Posterior cingulate gyrus (tissue), 11 donors: ENCODE measurements around the gene PLOD2.
"Not testable (repeated sequence)": the region's sequence is repeated elsewhere in the genome, so short reads cannot be mapped to it uniquely, and the experiment has no call there.

Experiments
- DNase-seq, 10 donors: peaks; one replicate each; pipeline versions ENCODE4 v3.0.0 to v3.0.0-alpha.2; 2020 to 2021; ENCODE audit warnings: mixed read lengths in 3 of 10
- intact Hi-C: fragments of 100-400 bp; cut with DNase I; formaldehyde crosslinking; loops from one replicate; pipeline ENCODE4 v1.15.1; 2023

PLOD2 gene

GRCh38 chr3:146148468-146148931 is 12.5 kb downstream of the PLOD2 start:
- no peak for DNase-seq
- intact Hi-C loops: no loop called here

DNA sequence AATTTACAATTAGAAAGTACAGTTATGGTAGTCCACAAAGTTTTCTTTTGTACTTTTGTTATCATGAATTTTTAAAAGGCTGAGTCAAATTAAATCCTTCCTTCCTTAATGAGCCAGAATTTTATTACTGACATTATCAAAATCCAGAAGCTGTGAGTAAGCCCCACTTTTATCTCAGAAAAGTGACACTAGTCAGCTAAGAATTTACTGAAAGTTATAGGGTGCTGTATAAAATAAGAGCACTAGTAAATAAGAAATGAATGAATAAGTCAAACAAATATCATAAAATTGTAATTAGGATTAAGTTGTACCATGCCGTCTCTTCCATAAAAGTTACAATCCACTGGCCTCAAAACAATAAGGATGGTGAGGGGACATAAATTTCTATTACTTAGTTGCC is 15.3 kb downstream of the PLOD2 start:
- intact Hi-C loops: no loop called here
- DNase-seq: no peak

- no peak for DNase-seq
- intact Hi-C loops: no loop called here
Observed at GRCh38 chr3:146142757-146143156, 18.2 kb downstream of the PLOD2 start.

GRCh38 chr3:146139586-146140110 is 21.3 kb downstream of the PLOD2 start:
- no peak for DNase-seq
- intact Hi-C loops: no loop called here

GRCh38 chr3:146138902-146139301 is 22.1 kb downstream of the PLOD2 start:
- intact Hi-C loops: no loop called here
- DNase-seq: no peak

GRCh38 chr3:146136647-146137046 is 24.3 kb downstream of the PLOD2 start:
- intact Hi-C loops: no loop called here
- no peak for DNase-seq

GRCh38 chr3:146134348-146135117 is 26.5 kb downstream of the PLOD2 start:
- DNase-seq: no peak
- intact Hi-C loops: no loop called here

DNA sequence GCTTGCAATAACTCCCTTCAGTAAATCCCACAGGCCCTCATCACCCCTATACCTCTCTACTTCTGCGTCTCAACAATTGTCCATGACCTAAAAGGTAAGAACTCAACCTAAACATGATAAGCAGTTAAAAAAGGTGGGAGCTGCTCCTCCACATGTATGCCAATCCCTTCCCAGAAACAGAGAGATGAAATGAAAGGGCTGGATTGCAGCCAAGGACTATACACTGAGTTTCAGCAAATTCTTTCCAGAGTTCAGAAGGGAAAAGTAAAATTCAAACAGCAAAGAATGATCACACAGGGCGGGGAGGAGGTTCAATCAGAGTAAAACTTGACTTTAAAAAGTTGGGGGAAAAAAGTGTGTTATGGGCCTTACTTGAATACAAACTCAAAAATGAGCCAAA is 27.5 kb downstream of the PLOD2 start:
- no peak for DNase-seq
- intact Hi-C loops: no loop called here

DNA sequence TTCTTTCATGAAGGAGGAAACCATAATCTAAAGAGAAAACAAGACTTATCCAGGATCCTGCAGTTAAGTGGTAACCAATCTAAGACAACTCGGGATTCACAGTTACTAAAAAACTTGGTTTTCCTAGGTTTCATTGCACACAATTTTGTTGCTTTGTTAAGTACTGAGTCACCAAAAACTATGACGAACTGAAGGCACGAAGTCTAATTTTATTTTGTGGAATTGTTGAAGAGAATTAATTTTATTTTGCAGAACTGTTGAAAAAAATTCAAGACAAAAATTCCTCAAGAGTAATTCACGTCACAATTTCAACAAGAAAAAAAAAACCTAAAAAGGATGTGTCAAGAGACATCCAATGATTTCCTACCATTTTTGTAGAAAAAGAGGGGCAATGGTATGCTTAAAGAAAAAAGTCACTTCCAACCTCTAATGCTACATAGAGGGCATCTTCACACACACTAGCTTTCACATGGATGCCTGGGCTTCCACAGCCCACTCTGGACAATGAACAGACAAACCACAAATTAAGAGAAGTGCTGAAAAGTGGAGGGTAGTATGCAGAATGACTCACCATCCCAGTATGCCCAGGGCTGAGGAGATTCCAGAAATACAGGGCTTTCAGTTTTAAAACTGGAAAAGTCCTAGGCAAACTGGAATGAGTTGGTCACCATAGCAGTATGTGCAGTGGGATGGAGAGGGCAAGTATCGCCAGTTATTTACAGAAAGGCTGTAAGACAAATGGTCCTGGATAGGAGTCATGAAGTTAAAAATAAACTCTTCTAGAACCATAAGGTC is 29.2 kb downstream of the PLOD2 start:
- DNase-seq: no peak
- intact Hi-C loops: no loop called here

- DNase-seq: no peak
- intact Hi-C loops: no loop called here
Observed at GRCh38 chr3:146130881-146131371, 30.1 kb downstream of the PLOD2 start.

- no peak for DNase-seq
- intact Hi-C loops: no loop called here
Observed at GRCh38 chr3:146129750-146130149, 31.2 kb downstream of the PLOD2 start.

GRCh38 chr3:146128939-146129338 is 32.0 kb downstream of the PLOD2 start:
- DNase-seq: no peak
- intact Hi-C loops: no loop called here

DNA sequence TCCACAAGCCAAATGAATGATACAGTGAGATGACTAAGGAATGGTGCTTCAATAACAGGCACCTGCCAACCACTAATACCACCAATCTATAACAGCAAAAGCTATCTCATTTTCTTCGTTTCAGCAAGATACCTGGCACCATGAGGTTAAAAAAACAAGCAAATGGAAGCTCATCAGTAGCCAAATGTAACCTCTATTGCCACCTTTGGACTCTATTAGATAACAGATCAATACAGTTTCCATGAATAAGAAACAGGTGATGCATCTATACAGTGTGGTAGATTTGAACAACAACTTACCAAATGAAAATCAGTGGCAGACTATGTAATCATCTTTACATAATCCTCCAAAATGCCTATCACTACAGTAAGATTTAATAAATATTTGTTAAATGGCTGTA is 32.8 kb downstream of the PLOD2 start:
- intact Hi-C loops: no loop called here
- no peak for DNase-seq

- DNase-seq: no peak
- intact Hi-C loops: no loop called here
Observed at GRCh38 chr3:146125951-146126350, 35.0 kb downstream of the PLOD2 start.

DNA sequence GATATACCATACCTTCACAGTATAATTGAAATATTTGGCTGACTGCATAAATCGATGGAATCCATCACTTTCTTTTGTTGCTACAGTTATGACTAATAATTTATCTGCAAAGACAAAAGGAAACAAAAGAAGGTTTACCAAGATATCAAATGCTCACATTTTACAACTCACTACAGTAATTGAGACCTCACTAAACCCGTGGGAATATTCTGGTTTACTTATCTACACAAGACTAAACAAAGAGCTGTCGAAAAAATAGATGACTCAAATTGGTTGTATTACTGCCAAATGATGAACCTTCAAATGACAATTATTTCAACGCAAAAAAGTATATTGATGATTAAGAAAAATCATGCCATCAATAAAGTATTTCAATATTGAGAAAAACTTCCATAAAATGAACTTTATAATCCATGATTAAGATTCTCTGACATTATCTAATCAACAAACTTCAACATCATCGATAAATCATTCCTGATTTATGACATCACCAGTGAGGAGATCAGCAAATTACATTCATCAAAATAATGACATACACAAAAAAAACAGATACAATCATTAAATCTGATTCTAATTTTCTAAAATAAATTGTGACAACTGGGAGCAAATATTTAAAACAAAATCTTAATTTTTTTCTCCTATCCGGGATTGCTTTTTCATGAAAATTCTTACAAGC is 36.7 kb downstream of the PLOD2 start:
- no peak for DNase-seq
- intact Hi-C loops: no loop called here

DNA sequence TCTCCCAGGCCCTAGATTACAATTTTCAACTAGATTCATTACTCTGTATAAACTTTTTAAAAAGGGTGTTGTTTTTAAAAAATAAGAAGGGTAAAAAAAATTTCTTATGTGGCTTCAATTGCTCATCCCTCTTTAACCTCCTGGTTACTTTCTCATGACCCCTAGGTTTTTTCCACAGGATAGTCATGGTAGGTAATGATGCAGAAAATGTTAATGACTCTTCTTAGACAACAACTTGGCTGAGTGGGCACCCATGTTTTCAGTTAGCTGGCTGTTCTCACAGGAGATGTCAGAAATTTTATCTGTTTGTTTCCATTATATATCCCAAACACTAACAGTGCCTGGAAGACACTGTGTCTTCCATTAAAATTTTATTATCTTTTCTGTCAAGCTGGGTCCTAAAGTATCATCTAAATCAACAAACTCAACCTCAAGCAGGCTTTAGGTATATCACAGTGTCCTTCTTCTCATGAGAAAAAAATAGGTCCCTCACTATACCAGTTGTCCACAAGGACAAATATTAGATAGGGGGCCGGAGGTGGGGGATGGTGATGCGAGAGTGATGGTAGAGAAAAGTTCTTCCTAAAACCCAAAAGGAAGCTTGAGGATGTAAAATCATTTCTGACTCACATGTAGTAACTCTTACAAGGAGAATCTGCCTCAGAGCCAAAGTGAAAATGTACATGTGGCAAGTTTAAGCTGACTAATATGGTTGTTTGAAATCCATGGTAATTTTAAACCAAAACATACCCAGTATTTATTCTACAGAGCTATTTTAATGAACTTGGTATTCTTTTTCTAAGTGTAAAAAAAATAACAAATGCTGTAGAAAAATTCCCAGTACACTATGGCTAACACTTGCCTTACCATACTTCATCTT is 43.3 kb downstream of the PLOD2 start:
- DNase-seq: no peak
- intact Hi-C loops: no loop called here

DNA sequence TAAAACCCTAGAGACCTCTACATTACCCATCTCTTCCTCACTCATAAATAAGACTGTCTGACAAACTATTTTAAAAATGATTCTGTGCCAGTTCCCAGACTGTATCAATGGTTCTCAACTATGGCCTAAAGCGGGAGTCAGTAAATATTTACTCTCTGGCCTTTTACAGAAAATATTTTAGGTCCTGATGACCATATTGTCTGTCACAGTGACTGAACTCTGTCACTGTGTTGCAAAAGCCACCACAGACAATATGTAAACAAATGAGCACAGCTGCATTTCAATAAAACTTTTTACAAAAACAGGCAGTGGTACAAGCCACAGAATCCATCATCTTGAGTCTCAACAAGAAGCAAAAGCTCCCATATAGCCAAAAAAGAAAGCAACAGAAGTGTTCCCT is 45.4 kb downstream of the PLOD2 start:
- DNase-seq: no peak
- intact Hi-C loops: no loop called here

DNA sequence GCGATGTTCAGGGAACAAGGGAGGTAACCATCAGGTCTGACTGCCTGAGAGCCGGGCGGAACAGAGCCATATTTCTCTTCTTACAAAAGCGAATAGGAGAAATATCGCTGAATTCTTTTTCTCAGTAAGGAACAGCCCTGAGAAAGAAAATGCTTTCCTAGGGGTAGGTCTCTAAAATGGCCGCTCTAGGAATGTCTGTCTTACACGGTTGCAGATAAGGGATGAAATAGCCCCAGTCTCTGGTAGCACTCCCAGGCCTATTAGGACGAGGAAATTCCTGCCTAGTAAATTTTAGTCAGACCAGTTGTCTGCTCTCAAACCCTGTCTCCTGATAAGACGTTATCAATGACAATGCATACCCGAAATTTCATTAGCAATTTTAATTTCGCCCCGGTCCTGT is 47.2 kb downstream of the PLOD2 start:
- DNase-seq, intact Hi-C loops: not testable (repeated sequence)

DNA sequence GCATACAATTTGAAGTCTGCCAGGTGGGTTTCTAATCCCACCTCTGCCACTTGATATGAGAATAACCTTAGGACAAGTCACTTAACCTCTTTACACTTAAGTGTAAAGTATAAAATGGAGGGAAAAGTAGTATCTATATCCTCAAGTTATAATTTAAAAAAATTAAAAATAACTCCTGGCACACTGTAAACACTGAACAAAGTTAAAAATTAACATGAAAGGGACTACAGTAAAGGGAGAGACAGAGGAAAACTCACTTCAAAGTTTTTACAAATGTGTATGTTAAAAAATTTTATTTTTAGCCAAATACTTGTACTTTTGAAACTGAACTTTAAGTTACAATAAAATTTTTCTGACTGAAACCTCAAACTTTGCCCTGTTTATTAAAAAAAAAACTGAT is 49.6 kb downstream of the PLOD2 start:
- intact Hi-C loops: no loop called here
- no peak for DNase-seq

DNA sequence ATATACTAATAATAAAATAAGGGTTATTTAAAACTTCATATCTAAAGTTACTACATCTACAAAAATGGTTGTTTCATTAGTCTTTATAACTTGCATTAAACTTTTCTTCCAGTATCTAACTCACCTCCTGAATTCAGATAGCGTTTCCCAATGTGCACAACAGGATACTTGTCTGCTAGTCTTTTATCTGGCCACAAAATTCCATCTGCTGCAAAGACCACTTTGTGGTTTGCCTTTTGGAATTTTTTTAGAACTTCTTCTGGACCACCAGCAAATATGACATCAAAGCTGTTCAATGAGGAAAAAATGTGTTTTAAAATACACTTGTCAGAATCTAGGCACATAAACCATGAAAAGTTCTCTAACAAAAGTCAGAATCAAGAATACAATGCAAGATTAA is 50.8 kb downstream of the PLOD2 start:
- DNase-seq: no peak
- intact Hi-C loops: no loop called here
